IMR-90 (cell line): Measurements from ENCODE around the gene C1QTNF8. TPM values are rescaled to one million over a fixed set of nuclear protein-coding genes. Genes with fewer than 3 reads are reported as not detected.

ENCODE experiments used
- ATAC-seq: fragments of 200-7000 bp; cut with Tn5 transposase; 2 replicates; pipeline ENCODE4 v1.9.1; 2020; ENCODE audit warnings: low read depth, mild to moderate bottlenecking, moderate library complexity
- BruUV-seq: library from RNA; stranded (reverse); fragments of 400-500 nt; replicated peaks from 2 replicates; lab custom pipeline; 2021; lab: Mats Ljungman, UMichigan
- CTCF ChIA-PET: fragments of 300-600 bp; formaldehyde crosslinking; extraction: SDS; loops from one replicate; lab custom pipeline; 2021; ENCODE audit warnings: antibody characterized with exemption; lab: Yijun Ruan, JAX
- POLR2A ChIA-PET: fragments of 300-600 bp; sonication (Branson Sonifier 250); formaldehyde crosslinking; loops from one replicate; lab custom pipeline; 2022; ENCODE audit warnings: antibody characterized with exemption; ENCODE audit not compliant: unreplicated experiment; lab: Charles Lee
- DNase-seq: peaks from one replicate; pipeline ENCODE4 v3.0.0; 2013
- H2AFZ ChIP-seq: replicated peaks from 2 replicates; pipeline ENCODE3; 2013; ENCODE audit warnings: low read length, mild to moderate bottlenecking; ENCODE audit not compliant: poor library complexity
- H2AK5ac ChIP-seq: 2 replicates; pipeline ENCODE4 v1.6.1; 2013; ENCODE audit warnings: low read depth, low read length, inconsistent platforms
- H2AK9ac ChIP-seq: replicated peaks from 2 replicates; pipeline ENCODE3; 2013; ENCODE audit warnings: mild to moderate bottlenecking, low read depth, low read length, moderate library complexity; ENCODE audit not compliant: poor library complexity
- H2BK120ac ChIP-seq: 2 replicates; pipeline ENCODE4 v1.6.1; 2013; ENCODE audit warnings: low read depth, low read length, inconsistent platforms
- H2BK15ac ChIP-seq: 3 replicates; pipeline ENCODE4 v1.6.1; 2013; ENCODE audit warnings: low read depth, low read length, inconsistent platforms
- H2BK20ac ChIP-seq: 2 replicates; pipeline ENCODE4 v1.6.1; 2013; ENCODE audit warnings: low read depth, mild to moderate bottlenecking, inconsistent platforms, low read length, moderate library complexity
- H2BK5ac ChIP-seq: 2 replicates; pipeline ENCODE4 v1.6.1; 2013; ENCODE audit warnings: mild to moderate bottlenecking, low read depth, low read length, inconsistent platforms; ENCODE audit not compliant: poor library complexity, severe bottlenecking
- H3K14ac ChIP-seq: replicated peaks from 2 replicates; pipeline ENCODE4 v1.6.1; 2013; ENCODE audit warnings: low read depth, low read length, inconsistent platforms
- H3K18ac ChIP-seq: 2 replicates; pipeline ENCODE4 v1.6.1; 2013; ENCODE audit warnings: low read depth, low read length, control low read depth
- H3K23ac ChIP-seq: 2 replicates; pipeline ENCODE4 v1.6.1; 2013; ENCODE audit warnings: low read depth, low read length, inconsistent platforms
- H3K27ac ChIP-seq: 2 replicates; pipeline ENCODE4 v1.5.1; 2013; ENCODE audit warnings: mild to moderate bottlenecking, control low read depth, low read length; ENCODE audit not compliant: insufficient read depth
- H3K27me3 ChIP-seq: 2 replicates; pipeline ENCODE4 v1.6.1; 2013; ENCODE audit warnings: low read length; ENCODE audit not compliant: control insufficient read depth, insufficient read depth
- H3K36me3 ChIP-seq: 2 replicates; pipeline ENCODE4 v1.6.1; 2013; ENCODE audit warnings: low read length, mixed read lengths; ENCODE audit not compliant: control insufficient read depth, insufficient read depth
- H3K4ac ChIP-seq: 2 replicates; pipeline ENCODE4 v1.6.1; 2013; ENCODE audit warnings: low read depth, low read length, inconsistent platforms
- H3K4me1 ChIP-seq: 2 replicates; pipeline ENCODE4 v1.6.1; 2013; ENCODE audit warnings: low read length, mixed read lengths; ENCODE audit not compliant: control insufficient read depth, insufficient read depth
- H3K4me2 ChIP-seq: 2 replicates; pipeline ENCODE4 v1.6.1; 2013; ENCODE audit warnings: low read depth, mild to moderate bottlenecking, control low read depth, low read length, moderate library complexity
- H3K4me3 ChIP-seq: 2 replicates; pipeline ENCODE4 v1.5.1; 2013; ENCODE audit warnings: low read depth, mild to moderate bottlenecking, control low read depth, low read length, moderate library complexity; ENCODE audit not compliant: insufficient read depth
- H3K56ac ChIP-seq: 2 replicates; pipeline ENCODE4 v1.6.1; 2013; ENCODE audit warnings: low read length, inconsistent platforms; ENCODE audit not compliant: insufficient read depth; ENCODE audit errors: extremely low read depth
- H3K79me1 ChIP-seq, 2 experiments: 2 replicates each; pipeline ENCODE4 v1.6.1; 2013; ENCODE audit warnings: low read length in 2 of 2, inconsistent platforms in 1 of 2, low read depth in 1 of 2
- H3K9ac ChIP-seq: 2 replicates; pipeline ENCODE4 v1.6.1; 2013; ENCODE audit warnings: low read depth, low read length, control low read depth
- H3K9me1 ChIP-seq: 2 replicates; pipeline ENCODE4 v1.6.1; 2013; ENCODE audit warnings: low read length, inconsistent platforms; ENCODE audit not compliant: insufficient read depth
- H3K9me3 ChIP-seq: 2 replicates; pipeline ENCODE4 v1.6.1; 2013; ENCODE audit warnings: low read length; ENCODE audit not compliant: control insufficient read depth, insufficient read depth
- H4K20me1 ChIP-seq: 2 replicates; pipeline ENCODE4 v1.6.1; 2013; ENCODE audit warnings: low read length, inconsistent platforms; ENCODE audit not compliant: insufficient read depth
- H4K5ac ChIP-seq: 2 replicates; pipeline ENCODE4 v1.6.1; 2013; ENCODE audit warnings: mild to moderate bottlenecking, low read depth, low read length, control low read depth
- H4K8ac ChIP-seq, 2 experiments: 2 replicates each; pipeline ENCODE4 v1.6.1; 2013; ENCODE audit warnings: low read depth in 2 of 2, low read length in 2 of 2, control low read depth in 1 of 2, inconsistent platforms in 1 of 2
- H4K91ac ChIP-seq: 2 replicates; pipeline ENCODE4 v1.6.1; 2013; ENCODE audit warnings: low read depth, low read length, inconsistent platforms; ENCODE audit not compliant: insufficient read depth
- BHLHE40 ChIP-seq: fragments of 150-350 bp; IDR thresholded peaks from 2 replicates; pipeline ENCODE4 v1.6.1; 2016; ENCODE audit warnings: mild to moderate bottlenecking, low read depth, low read length
- CEBPB ChIP-seq: IDR thresholded peaks from 2 replicates; pipeline ENCODE4 v1.6.1; 2012; ENCODE audit warnings: low read depth, low read length, improper control_type of control experiment
- CHD1 ChIP-seq: IDR thresholded peaks from 2 replicates; pipeline ENCODE4 v1.6.1; 2012; ENCODE audit warnings: low read depth, low read length, improper control_type of control experiment
- FOS ChIP-seq: fragments of 150-350 bp; IDR thresholded peaks from 2 replicates; pipeline ENCODE4 v1.6.1; 2016; ENCODE audit warnings: low read depth, low read length
- MAFK ChIP-seq: IDR thresholded peaks from 2 replicates; pipeline ENCODE4 v1.6.1; 2012; ENCODE audit warnings: low read depth, low read length, improper control_type of control experiment
- MXI1 ChIP-seq: IDR thresholded peaks from 2 replicates; pipeline ENCODE4 v1.6.1; 2012; ENCODE audit warnings: low read depth, mild to moderate bottlenecking, low read length, moderate library complexity, borderline replicate concordance
- NFE2L2 ChIP-seq: fragments of 150-350 bp; IDR thresholded peaks from 2 replicates; pipeline ENCODE4 v1.6.1; 2016; ENCODE audit warnings: low read depth, mild to moderate bottlenecking, low read length
- POLR2A ChIP-seq: IDR thresholded peaks from 2 replicates; pipeline ENCODE4 v1.6.1; 2012; ENCODE audit warnings: mild to moderate bottlenecking, low read depth, low read length
- RCOR1 ChIP-seq: IDR thresholded peaks from 2 replicates; pipeline ENCODE4 v1.6.1; 2012; ENCODE audit warnings: mild to moderate bottlenecking, low read length, improper control_type of control experiment; ENCODE audit not compliant: insufficient replicate concordance
- RFX5 ChIP-seq: IDR thresholded peaks from 2 replicates; pipeline ENCODE4 v1.8.0; 2012; ENCODE audit warnings: low read depth, mild to moderate bottlenecking, low read length, moderate library complexity
- SMC3 ChIP-seq: fragments of 150-350 bp; IDR thresholded peaks from 2 replicates; pipeline ENCODE4 v1.6.1; 2016; ENCODE audit warnings: low read depth, mild to moderate bottlenecking, antibody characterized with exemption, low read length, moderate library complexity
- WGBS, 2 experiments: methylation state at CpG; one replicate each; pipeline versions ENCODE4 v1.1.5 to v1.1.7; 2013; ENCODE audit warnings: missing lambda C conversion rate in 2 of 2; ENCODE audit not compliant: insufficient read length in 1 of 2; ENCODE audit errors: extremely low coverage in 2 of 2; 5-methylcytosine and 5-hydroxymethylcytosine counted together
- dilution Hi-C: fragments of 300-500 bp; cut with HindIII; formaldehyde crosslinking; loops from one replicate; pipeline ENCODE4 v1.14.3; 2018; ENCODE audit warnings: low sequenced_read_pairs; ENCODE audit not compliant: unreplicated experiment
- in situ Hi-C: fragments of 300-500 bp; cut with MboI; formaldehyde crosslinking; loops from 3 replicates; pipeline ENCODE4 v1.14.3; 2019; ENCODE audit warnings: low sequenced_read_pairs, inconsistent platforms, mixed read lengths
- intact Hi-C: fragments of 100-400 bp; cut with micrococcal nuclease; formaldehyde crosslinking; loops from 2 replicates; pipeline ENCODE4 v1.10.0; 2022
- polyA plus RNA-seq, 3 experiments: library from polyadenylated mRNA; depleted of rRNA; stranded (reverse); fragments of >200 nt; gene quantifications; 2 replicates each; pipeline ENCODE4 v1.2.3, GENCODE V29; 2012; ENCODE audit warnings: low replicate concordance in 1 of 3
- total RNA-seq: library from RNA; depleted of rRNA; stranded (reverse); fragments of >200 nt; gene quantifications from 2 replicates; pipeline ENCODE4 v1.2.3, GENCODE V29; 2012
- TF ChIP-seq, protein P1 (sequence below): conservative IDR thresholded peaks from 2 replicates; pipeline ENCODE4 v1.5.1; 2012; ENCODE audit warnings: mild to moderate bottlenecking, low read depth, low read length, improper control_type of control experiment
- TF ChIP-seq, protein P2 (sequence below): fragments of 150-350 bp; IDR thresholded peaks from 2 replicates; pipeline ENCODE4 v1.6.1; 2016; ENCODE audit warnings: low read depth, mild to moderate bottlenecking, low read length, moderate library complexity, borderline replicate concordance
- TF ChIP-seq, protein P3 (sequence below): fragments of 150-350 bp; IDR thresholded peaks from 2 replicates; pipeline ENCODE4 v1.6.1; 2017; ENCODE audit warnings: mild to moderate bottlenecking, antibody characterized with exemption, low read length, low read depth

The C1QTNF8 gene
- total and polyA plus RNA-seq, 2 of the 4 experiments (the other 2 are of a cell fraction), result not detected

DNA sequence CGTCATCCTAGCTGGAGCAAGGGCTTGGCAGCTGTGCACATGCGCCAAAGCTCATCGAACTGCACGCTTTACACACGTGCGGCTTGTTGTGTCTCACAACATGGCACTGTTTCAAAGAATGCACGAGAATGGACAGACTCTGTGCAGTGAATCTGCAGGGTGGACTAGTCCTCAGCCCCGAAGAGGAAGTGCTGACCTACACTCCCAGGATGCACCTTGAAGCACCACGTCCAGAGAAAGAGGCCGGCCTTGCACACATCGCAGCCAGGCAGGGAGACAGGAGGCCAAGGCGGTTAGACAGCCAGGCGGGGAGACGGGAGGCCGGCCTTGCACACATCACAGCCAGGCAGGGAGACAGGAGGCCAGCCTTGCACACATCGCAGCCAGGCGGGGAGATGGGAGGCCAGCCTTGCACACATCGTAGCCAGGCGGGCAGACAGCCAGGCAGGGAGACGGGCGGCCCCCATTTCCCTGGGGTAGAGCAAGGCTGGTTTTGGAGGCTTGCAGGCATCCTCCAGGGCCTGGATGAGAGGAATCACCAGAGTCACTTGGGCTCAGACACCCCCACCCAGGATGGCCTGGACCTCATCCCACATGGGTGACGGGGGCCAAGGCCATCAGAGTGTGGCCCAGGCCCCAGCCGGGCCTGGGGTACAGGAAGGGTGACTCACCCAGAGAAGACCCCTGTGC is 47.9 kb upstream of the C1QTNF8 start:
- H4K91ac ChIP-seq, result no peak overlapping the region
- H4K5ac ChIP-seq, result no peak overlapping the region
- in situ Hi-C loops, result no loop called here
- H3K4me2 ChIP-seq, result no peak overlapping the region
- no peak overlapping the region for H3K9ac ChIP-seq
- H2AFZ ChIP-seq, result no peak overlapping the region
- no peak overlapping the region for H3K23ac ChIP-seq
- no peak for DNase-seq
- no peak overlapping the region for H3K4me3 ChIP-seq
- H2BK5ac ChIP-seq, result no peak overlapping the region
- H3K36me3 ChIP-seq, result no peaks in the 10 kb centered on the region
- H2AK9ac ChIP-seq, result no peak overlapping the region
- BruUV-seq, result no TSS peak
- H3K79me1 ChIP-seq, result no peaks in the 10 kb centered on the region
- H3K4me1 ChIP-seq, result no peaks in the 10 kb centered on the region
- H3K4ac ChIP-seq, result no peak overlapping the region
- no peak overlapping the region for H2BK20ac ChIP-seq
- H3K14ac ChIP-seq, result no peak overlapping the region
- TF ChIP-seq FOS (no peak), RFX5 (no peak), MXI1 (no peak), CHD1 (no peak), BHLHE40 (no peak), MAFK (no peak), NFE2L2 (no peak), CEBPB (no peak), SMC3 (no peak), RCOR1 (no peak), POLR2A (no peak)
- TF ChIP-seq, protein P1, sequence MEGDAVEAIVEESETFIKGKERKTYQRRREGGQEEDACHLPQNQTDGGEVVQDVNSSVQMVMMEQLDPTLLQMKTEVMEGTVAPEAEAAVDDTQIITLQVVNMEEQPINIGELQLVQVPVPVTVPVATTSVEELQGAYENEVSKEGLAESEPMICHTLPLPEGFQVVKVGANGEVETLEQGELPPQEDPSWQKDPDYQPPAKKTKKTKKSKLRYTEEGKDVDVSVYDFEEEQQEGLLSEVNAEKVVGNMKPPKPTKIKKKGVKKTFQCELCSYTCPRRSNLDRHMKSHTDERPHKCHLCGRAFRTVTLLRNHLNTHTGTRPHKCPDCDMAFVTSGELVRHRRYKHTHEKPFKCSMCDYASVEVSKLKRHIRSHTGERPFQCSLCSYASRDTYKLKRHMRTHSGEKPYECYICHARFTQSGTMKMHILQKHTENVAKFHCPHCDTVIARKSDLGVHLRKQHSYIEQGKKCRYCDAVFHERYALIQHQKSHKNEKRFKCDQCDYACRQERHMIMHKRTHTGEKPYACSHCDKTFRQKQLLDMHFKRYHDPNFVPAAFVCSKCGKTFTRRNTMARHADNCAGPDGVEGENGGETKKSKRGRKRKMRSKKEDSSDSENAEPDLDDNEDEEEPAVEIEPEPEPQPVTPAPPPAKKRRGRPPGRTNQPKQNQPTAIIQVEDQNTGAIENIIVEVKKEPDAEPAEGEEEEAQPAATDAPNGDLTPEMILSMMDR, result no peak
- TF ChIP-seq, protein P2, sequence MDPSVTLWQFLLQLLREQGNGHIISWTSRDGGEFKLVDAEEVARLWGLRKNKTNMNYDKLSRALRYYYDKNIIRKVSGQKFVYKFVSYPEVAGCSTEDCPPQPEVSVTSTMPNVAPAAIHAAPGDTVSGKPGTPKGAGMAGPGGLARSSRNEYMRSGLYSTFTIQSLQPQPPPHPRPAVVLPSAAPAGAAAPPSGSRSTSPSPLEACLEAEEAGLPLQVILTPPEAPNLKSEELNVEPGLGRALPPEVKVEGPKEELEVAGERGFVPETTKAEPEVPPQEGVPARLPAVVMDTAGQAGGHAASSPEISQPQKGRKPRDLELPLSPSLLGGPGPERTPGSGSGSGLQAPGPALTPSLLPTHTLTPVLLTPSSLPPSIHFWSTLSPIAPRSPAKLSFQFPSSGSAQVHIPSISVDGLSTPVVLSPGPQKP, result no peak
- TF ChIP-seq, protein P3, sequence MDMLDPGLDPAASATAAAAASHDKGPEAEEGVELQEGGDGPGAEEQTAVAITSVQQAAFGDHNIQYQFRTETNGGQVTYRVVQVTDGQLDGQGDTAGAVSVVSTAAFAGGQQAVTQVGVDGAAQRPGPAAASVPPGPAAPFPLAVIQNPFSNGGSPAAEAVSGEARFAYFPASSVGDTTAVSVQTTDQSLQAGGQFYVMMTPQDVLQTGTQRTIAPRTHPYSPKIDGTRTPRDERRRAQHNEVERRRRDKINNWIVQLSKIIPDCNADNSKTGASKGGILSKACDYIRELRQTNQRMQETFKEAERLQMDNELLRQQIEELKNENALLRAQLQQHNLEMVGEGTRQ, result no peak
- intact Hi-C loops, result no loop called here
- no peak for ATAC-seq
- no peak overlapping the region for H2BK15ac ChIP-seq
- POLR2A ChIA-PET, result no interaction called here
- no peak overlapping the region for H3K56ac ChIP-seq
- H3K18ac ChIP-seq, result no peak overlapping the region
- H3K27ac ChIP-seq, result no peak overlapping the region
- H4K20me1 ChIP-seq, result no peaks in the 10 kb centered on the region
- peaks cover 28% of the 10 kb centered on the region for H3K27me3 ChIP-seq
- dilution Hi-C loops, result no loop called here
- peaks cover 5% of the 10 kb centered on the region; the same call in 1 of the 2 replicates for H3K9me3 ChIP-seq
- CTCF ChIA-PET, result no interaction called here
- 72% methylated on average over 14 of the region's 23 CpGs; no CpG with 5 or more reads in 1 of the 2 experiments for WGBS, 2 experiments
- H4K8ac ChIP-seq, result no peak overlapping the region
- H3K9me1 ChIP-seq, result no peaks in the 10 kb centered on the region
- H2AK5ac ChIP-seq, result no peak overlapping the region
- H2BK120ac ChIP-seq, result no peak overlapping the region
